NCI-H748 (cell line): ENCODE data around the gene CMTR1.
"Not testable (repeated sequence)": the region's sequence is repeated elsewhere in the genome, so short reads cannot be mapped to it uniquely, and the experiment has no call there.

Experiments used
- DNase-seq: peaks from one replicate; lab custom pipeline; 2025; ENCODE audit not compliant: unreplicated experiment; lab: John Stamatoyannopoulos, UW

CMTR1 gene

DNA sequence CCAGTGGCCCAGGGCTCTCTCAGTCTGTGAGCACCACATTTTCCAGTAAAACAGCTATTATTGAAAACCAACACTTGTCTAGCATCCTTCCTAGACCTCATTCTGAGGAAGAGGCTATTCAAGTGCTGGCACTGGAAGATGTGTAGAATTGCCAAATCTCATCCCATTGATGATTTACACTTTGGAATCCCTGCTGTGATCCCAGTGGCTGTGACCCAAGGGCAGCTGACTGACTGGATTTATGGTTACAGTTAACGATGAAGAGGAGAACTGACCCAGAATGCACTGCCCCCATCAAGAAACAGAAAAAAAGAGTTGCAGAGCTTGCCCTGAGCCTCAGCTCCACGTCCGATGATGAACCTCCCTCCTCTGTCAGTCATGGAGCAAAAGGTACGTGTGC lies 2.4 kb downstream of the CMTR1 start:
- DNase-seq, result no peak

DNA sequence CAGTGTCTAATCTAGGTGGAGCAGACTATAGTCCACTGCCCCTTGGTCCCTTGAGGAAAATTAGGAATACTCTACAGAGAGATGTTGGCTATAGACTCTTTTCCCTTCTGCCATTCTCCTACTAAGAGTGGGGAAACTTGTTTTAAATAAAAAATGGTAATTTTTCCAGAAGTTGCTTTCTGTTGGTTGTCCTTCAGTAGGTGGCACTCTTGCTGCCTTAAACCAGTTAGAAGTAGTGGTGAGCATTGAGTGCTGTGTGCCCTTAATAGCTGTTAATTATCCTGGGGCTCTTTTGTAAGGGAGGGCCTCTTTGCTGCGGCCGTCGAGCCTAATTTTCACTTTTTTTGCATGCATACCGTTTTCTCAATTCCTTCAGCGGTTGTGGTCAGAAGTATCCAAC lies 2.8 kb downstream of the CMTR1 start:
- no peak for DNase-seq

DNA sequence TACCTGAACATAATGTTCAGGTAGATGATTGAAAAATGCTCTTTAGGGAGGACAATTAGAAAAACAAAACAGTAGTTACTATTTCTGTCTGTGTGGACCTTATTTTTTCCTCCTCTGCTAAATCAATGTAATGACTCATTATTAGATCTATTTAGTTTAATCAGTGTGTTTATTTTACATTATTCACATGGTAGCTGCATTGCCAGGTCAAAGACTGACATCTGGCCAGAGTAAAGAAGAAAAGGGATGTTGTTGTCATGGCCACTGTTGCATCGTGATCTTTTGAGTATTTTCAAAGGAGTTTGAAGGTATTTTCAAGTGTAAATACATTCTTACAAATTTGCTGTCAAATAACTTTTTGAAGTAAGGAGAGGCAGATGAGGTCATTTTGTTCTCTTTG lies 5.9 kb downstream of the CMTR1 start:
- DNase-seq, result no peak

DNA sequence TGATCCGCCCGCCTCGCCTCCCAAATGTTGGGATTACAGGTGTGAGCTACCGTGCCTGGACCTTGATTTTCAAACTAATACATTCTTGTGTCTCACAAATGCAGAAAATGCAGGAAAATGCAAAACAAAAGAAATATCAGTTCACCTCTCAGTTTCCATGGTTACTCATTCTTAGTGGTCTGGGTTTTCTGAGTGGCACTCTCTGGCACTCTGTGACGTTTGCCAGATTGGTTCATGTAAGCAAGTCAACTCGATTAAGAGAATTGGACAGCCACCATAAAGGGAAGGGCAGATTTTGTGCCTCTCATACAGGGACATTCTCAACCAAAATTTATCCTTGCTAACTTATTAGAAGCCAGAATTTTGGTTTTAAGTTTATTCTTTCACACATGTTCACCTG lies 8.6 kb downstream of the CMTR1 start:
- DNase-seq, result no peak

DNA sequence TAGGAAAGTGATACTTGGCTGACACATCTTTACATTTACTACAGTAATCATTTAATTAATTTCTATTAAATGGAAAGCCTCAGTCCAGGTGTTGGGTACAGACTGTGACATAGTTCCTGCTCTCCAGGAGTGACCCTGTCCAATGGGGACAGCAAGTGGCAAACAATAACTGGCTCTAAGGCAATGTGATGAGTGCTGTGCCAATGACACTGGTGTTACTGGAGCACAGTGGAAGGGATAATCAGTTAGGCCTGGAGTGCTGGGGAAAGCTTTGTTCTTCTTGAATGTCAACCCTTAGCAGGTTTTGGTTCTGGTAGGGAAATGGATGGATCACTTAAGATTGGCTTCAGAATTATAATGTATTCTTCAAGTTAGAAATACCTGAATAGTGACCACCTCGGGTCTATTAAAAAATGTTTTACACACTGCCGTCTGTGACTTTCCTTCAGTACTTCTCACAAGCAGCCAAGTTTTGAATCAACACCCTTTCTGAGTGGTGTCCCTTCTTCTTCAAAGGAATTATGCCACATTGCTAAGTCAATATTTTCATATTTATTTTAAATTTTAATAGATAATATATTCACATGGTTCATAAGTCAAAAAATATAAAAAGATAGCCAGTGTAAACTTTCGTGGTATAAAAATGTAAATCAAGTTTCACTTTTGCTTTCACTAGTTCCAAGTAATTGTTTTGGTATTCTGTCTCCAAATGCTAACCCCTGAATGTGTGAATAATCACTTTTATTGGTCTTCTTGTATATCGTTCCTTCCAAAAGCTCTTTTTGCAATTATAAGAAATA lies 9.6 kb downstream of the CMTR1 start:
- no peak for DNase-seq

DNA sequence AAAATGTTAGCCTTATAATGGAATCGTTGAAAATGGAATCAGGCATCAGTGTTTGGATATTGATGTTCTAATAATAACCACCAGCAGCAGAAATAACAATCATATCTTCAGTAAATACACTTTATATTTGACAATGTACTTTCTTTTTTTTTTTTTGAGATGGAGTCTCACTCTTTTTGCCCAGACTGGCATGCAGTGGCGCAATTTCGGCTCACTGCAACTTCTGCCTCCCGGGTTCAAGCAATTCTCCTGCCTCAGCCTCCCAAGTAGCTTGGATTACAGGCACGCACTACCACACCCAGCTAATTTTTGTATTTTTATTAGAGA lies 10.2 kb downstream of the CMTR1 start:
- DNase-seq, result not testable (repeated sequence)

DNA sequence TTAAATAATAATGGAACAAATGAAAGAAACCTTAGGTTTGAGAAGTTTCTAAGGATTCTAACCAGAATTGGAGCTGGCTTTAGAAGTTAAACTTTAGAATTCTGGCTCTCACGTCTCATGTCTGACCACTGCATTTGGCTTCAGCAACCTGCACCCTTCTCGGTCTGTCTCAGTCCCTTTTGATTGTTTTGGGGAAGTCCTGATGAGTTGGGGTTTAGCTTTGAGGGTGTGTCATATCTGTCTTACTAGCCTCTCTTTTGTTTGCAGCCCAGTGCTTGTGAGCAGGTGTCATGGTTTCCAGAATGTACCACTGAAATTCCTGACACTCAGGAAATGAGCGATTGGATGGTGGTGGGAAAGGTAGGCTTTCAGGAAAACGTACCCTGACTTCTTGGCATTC lies 17.0 kb downstream of the CMTR1 start:
- no peak for DNase-seq

DNA sequence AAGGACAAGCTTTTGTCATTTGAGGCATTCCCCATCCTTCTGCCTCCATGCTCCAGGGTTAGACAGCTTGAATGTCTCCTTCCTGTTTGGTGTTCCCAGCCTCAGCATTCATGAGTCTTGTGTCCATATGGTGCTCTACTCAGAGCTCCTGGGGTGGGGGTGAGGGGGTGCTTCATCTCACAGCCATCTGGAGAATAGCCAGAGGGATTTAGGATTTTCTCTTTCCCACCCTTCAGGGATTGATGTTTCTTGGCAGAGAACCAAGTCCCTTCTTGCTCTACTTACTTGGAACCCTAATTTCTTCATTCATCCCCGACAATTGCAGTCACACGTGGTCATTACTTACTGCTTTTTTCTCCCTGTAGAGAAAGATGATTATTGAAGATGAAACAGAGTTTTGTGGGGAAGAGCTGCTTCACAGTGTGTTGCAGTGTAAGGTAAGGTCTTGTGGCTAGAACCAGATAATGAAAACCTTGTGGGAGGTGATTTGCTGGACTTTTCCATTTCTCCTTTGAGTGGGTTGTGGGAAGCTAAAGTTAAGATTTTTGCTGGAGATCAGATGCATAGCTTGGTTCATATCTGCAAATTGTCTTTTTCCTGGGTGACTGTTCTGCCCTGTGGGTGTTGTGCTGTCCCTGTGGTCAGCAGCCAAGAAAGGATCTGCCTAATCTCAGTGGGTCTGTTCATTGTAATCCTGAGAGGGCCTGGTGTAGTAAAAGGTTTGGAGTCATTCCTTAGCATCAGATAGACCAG lies 18.6 kb downstream of the CMTR1 start:
- DNase-seq, result no peak

DNA sequence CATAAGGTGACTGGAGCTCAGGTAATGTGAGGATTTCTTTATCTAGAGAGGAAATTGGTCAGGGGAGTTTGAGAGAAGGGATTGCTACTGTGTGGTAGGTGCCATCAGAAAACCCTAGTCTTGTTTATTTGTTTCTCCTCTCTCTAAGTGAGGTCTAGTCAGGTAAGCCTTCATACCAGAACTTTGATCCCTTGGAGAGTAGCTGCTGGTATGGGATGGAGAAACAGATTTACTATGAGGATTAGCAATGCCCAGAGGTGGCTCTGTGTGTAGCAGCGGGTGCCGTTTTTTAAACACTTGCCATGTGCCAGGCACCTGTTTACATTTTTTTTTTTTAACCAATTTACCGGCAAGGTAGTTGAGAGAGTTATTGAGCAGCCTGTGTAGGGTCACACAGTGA lies 19.5 kb downstream of the CMTR1 start:
- no peak for DNase-seq

DNA sequence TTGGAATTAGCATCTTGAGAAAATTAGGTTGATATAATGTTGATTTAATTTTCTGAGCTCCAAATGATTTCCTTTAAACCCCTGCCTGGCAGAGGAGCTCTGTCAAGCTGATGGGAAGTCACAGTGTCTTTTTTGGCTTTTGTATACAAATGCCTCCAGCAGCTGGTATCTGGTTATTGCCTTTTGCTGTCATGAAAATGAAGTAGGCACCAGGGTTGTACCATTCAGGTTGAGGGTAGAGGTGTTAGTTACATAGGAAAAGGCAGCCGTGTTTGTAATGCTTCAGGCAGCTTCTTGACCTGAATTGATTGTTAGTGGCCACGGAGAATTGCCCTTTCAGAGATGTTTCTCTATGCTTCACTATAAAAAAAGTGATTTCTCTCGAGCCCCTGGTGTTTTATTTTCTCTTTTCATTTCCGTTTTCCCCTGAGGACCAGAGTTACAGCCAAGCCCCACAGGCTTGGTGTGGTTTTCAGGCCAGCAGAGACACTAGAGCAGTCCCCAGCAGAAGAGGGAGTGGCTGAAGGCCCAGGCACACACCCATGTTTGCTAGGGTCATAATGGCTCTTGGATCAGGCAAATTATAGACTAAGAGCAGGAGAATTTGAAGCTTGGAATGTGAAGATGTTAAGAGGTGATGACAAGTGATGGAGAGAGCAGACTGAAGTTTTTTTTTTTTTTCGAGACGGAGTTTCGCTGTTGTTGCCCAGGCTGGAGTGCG lies 21.6 kb downstream of the CMTR1 start:
- no peak for DNase-seq

DNA sequence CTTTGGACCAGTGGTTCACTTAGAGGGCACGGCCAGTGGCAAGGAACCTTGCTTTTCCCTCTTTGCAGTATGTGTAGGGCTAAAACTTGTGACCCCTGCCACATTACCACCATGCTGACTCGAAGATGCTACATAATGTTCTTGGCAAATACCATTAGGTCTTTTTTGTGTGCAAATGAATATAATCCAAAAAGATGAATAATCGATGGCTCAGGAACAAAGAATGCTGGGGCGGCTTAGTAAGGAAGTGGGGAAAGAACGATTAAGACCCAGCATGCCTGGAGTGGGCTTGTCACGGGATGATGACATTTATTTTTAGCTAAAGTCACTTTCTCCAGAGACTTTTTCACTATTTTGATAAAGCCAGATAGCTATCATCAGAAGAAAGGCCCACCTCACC lies 23.1 kb downstream of the CMTR1 start:
- DNase-seq, result no peak

DNA sequence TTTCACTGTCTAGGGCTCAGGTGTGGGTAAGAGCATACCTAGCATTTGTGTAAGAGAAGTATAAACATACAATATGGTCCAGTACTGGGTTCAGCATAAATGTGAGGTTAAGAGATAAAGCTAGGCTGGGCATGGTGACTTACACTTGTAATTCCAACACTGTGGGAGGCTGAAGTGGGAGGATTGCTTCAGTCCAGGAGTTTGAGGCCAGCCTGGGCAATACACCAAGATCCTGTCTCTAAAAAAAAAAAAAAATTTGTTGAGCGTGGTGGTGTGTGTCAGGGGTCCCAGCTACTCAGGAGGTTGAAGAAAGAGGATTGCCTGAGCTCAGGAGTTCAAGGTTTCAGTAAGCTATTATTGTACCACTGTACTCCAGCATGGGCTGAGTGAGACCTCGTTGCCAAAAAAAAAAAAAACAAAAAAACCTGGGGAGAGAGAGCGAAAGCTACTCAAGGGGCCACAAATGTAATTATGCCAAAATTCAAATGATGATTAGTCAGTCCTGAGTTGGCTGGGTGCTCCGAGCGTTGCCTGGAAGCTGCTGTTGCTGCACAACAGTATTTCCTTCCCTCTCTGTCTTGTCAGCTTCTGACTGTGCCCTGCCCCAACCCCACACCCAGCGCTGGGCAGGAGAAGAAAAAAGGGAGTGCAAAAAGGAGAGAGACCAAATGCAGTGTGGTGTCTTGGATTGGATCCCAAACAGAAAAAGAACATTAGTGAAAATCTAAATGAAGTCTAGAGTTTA lies 24.0 kb downstream of the CMTR1 start:
- DNase-seq, result no peak

DNA sequence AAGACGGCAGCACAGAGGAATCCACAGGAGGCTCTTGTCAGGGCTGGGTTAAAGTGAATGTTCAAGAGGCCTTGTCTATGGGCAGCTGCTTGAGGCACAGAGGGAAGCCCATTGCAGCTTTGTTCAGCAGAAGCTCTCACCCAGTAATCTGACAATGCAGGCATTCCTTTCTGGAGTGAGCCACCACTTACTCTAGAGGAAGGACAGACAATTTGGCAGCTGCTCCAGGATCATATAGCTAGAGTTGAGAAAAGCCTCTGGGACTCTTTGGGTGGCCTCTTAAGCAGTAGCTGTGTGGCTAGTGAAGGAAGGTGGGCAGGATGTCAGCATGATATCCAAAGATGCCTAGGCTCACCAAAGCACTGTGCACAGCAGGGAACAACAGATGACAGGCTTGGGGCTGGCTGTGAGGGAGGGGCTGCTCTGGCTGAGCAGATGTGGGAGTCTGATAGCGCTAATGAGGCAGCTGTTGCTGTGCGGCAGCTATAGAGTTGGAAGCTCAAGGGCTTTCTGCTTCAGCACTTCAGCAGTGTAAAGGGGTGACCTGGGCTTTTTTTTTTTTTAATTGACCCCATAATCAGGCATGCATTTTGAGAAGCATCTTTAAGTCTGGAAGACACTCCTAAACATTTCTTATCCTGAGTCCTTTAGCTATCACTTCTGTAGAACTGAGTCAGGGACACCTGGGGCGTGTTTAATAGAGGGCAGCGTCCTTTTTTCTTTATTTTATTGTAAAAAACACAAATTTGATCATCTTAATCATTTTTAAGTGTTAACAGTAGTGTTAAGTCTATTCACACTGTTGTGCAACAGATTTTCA lies 27.2 kb downstream of the CMTR1 start:
- no peak for DNase-seq

DNA sequence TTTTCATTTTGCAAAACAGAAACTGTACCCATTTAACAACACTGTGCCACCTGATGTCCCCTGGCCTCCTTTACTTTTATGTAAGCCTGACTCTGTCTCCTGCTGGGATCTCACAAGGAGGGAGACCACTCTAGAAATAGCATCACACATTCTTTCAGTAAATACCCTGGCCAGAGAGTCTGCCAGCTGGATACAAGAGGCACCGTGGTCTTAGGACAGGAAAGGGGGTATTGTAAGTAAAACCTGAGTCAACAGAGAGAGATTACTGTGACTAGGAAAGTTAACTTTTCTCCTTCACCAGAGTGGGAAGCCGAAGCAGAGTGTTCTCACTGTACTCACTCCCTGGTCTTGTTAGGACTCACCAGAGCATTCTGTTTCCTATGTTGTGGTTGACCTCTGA lies 27.8 kb downstream of the CMTR1 start:
- no peak for DNase-seq

DNA sequence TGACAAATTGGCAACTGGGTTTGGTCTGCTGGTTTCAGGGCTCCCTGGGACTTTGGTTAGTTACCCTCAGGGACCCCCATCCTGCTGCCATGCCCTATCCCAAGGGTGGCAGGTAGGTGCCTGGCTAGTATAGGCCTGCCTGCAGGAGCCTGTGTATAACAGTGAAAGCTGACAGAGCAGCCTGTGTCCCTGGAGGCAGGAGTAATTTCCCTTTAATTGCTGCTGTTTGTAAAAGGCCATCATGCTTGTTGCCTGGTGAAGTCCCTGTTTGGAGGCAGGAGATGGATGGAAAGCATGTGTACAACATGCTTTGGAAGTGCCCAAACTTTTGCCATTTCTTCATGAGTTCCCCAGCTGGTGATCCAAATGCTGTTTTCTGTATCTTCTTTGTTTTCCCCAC lies 30.1 kb downstream of the CMTR1 start:
- DNase-seq, result no peak

DNA sequence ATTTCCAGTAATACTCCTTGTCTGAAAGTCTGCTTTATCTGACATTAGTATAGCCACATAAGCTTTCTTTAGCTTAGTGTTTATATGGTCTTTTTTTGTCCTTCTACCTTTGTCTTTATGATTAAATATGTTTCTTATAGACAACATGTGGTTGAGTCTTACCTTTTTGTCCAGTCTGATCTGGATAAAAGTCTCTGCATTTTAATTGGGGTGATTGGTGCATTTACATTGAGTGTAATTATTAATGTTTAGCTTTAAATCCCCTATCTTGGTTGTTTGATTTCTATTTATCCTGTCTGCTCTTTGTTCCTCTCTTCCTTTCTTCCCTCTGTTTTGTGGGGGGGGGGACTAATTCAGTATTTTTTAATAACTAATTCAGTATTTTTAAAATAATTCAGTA lies 34.7 kb downstream of the CMTR1 start:
- no peak for DNase-seq

DNA sequence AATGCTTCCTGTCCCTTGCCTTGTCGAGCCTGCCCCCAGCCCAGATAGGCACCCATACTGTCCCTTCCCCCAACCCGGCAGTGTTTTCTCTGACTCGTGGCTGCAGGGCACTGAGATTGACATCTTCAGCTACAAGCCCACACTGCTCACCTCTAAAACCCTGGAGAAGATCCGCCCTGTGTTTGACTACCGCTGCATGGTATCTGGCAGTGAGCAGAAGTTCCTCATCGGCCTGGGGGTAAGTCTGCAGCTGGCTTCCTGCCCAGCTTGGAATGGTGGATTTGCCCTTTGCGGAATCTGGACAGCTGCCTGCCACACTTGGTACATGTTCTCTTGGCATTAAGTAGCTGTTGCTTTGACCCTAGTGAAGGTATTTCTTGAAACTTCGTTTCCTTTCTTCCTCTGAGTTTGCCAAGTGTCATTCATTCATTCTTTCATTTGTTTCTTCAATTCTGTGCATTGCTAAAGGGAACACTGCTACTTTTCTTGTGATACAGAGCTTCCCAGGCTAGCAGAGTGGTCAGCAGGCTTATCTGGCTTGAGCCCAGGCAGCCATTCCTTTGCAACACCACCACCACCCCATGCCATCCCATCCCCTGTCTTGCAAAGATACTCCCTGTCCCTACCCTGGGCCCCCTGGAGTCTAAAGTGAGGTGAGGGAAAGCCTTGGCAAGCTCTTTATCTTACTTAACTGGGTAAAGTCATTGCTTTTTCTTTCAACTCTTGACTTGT lies 40.5 kb downstream of the CMTR1 start:
- no peak for DNase-seq

DNA sequence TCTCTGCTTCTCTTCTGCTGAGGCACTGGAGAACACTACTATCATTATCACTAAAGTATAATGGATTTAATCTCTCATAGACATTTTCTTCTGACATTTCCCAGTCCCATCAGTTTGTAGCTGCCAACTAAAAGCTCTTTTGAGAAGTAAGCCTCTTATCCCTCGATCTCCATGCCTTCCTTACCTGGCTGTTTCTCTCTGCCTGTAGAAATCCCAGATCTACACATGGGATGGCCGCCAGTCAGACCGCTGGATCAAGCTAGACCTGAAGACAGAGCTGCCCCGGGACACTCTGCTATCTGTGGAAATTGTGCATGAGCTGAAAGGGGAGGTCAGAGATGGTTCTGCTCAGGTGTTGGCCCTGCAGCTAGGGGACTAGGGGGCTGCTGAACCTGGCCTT lies 41.3 kb downstream of the CMTR1 start:
- DNase-seq, result no peak

DNA sequence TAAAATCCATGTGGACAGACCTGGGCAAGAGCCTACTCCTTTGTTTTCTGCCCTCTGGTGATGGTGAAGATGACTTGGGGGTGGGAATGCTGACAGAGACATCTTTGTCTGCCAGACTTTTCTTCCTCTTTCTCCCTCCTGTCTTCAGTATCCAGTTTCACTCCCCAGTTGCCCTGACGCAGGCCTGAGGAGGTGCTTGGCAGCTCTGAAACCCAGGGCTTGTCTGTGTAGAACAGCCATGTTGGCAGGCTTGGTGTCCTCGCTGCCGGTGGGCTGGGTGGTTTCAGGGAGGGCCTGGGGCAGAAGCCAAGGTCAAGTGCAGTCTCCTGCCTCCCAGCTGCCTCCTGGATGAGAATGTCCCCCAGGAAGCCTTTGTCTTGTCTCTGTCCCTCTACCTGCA lies 44.2 kb downstream of the CMTR1 start:
- no peak for DNase-seq
